ENCODE measurements around the gene GNPTAB. TPM values are rescaled to one million over a fixed set of nuclear protein-coding genes. Genes with fewer than 3 reads are reported as not detected.

GNPTAB gene
- total and polyA plus RNA-seq, 2 donors (not counting 1 experiment from before 2014, with no cell fraction given): 10.4 to 79.4 TPM

DNA sequence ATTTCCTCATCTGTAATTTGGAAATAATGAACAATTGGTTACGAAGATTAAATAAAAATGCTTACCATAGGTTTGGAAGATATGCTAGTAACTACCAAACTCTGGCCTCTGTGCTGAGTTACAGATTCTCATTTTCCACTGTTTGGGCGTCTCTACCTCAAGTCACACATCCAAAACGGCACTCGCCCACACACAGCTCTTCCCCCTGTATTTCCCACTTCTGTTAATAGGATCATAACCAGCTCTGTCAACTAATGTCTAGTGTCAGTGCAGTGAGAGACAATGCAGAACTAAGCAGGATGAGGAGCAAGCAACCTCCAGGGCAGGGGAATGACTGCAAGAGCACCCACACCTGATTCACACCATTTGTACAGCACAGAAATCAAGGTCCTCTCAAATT lies 80.6 kb downstream of the GNPTAB start:
- POLR2A ChIA-PET: no interaction called here
- no peak for ATAC-seq (ENCODE audit: low read depth)
- intact Hi-C loops (cut with micrococcal nuclease): no loop called here
- Histone ChIP-seq H3K4me1 (ENCODE audit: control insufficient read depth in 2 of 2, insufficient read depth in 2 of 2, low read length in 2 of 2) (peaks cover 13 to 19% of the 10 kb centered on the region in 2 donors), H3K9ac (ENCODE audit: low read length) (no peak overlapping the region), H4K20me1 (ENCODE audit: control insufficient read depth, insufficient read depth, low read length, poor library complexity, severe bottlenecking) (no peaks in the 10 kb centered on the region), H3K79me2 (ENCODE audit: control insufficient read depth, insufficient read depth, low read length) (no peaks in the 10 kb centered on the region), H3K9me3 (ENCODE audit: control extremely low read depth in 1 of 3, control insufficient read depth in 2 of 3, insufficient read depth in 1 of 3, low read length in 2 of 3) (no peaks in the 10 kb centered on the region), H3K4me2 (replicated peaks; ENCODE audit: low read depth, low read length, poor library complexity, severe bottlenecking) (no peak overlapping the region), H3K27ac (ENCODE audit: low read length in 2 of 2) (no peak overlapping the region), H3K4me3 (ENCODE audit: control extremely low read depth in 1 of 5, extremely low read depth in 1 of 5, insufficient read depth in 1 of 5, low read depth in 2 of 5, low read length in 4 of 5) (no peak overlapping the region), H2AFZ (ENCODE audit: insufficient read depth, low read depth, low read length, poor library complexity, severe bottlenecking) (no peak overlapping the region), H3K27me3 (replicated peaks in 1 of 4; ENCODE audit: control extremely low read depth in 1 of 4, control insufficient read depth in 3 of 4, insufficient read depth in 4 of 4, low read length in 3 of 4) (no peaks in the 10 kb centered on the region), H3K36me3 (replicated peaks in 1 of 2; ENCODE audit: control extremely low read depth in 1 of 2, control insufficient read depth in 1 of 2, extremely low read depth in 1 of 2, insufficient read depth in 2 of 2, low read length in 1 of 2) (peaks cover 21 to 31% of the 10 kb centered on the region in 2 experiments)
- CTCF ChIA-PET: no interaction called here
- Mint-ChIP-seq H3K4me3 (no peak overlapping the region), H3K27me3 (no peaks in the 10 kb centered on the region), H3K27ac (peak overlapping the region; percentile 48), H3K9me3 (ENCODE audit: insufficient read depth) (no peaks in the 10 kb centered on the region), H3K4me1 (peaks cover 38% of the 10 kb centered on the region)
- no peak for DNase-seq
- WGBS (ENCODE audit: insufficient coverage): no CpG with 5 or more reads among the region's 4 CpGs
- TF ChIP-seq CTCF (IDR thresholded peaks at IDR 0.05) (no peak), EZH2 (IDR thresholded peaks at IDR 0.05; ENCODE audit: borderline replicate concordance, insufficient read depth, low read depth, low read length, poor library complexity, severe bottlenecking) (no peak)

GRCh38 chr12:101749657-101750056 lies 81.1 kb downstream of the GNPTAB start:
- Histone ChIP-seq H4K20me1 (ENCODE audit: control insufficient read depth, insufficient read depth, low read length, poor library complexity, severe bottlenecking) (no peaks in the 10 kb centered on the region), H3K9ac (ENCODE audit: low read length) (no peak overlapping the region), H3K4me1 (ENCODE audit: control insufficient read depth in 2 of 2, insufficient read depth in 2 of 2, low read length in 2 of 2) (peaks cover 16 to 24% of the 10 kb centered on the region in 2 donors), H3K9me3 (ENCODE audit: control extremely low read depth in 1 of 3, control insufficient read depth in 2 of 3, insufficient read depth in 1 of 3, low read length in 2 of 3) (no peaks in the 10 kb centered on the region), H3K36me3 (replicated peaks in 1 of 2; ENCODE audit: control extremely low read depth in 1 of 2, control insufficient read depth in 1 of 2, extremely low read depth in 1 of 2, insufficient read depth in 2 of 2, low read length in 1 of 2) (peaks cover 21 to 31% of the 10 kb centered on the region in 2 experiments), H3K4me2 (replicated peaks; ENCODE audit: low read depth, low read length, poor library complexity, severe bottlenecking) (no peak overlapping the region), H2AFZ (ENCODE audit: insufficient read depth, low read depth, low read length, poor library complexity, severe bottlenecking) (no peak overlapping the region), H3K4me3 (ENCODE audit: control extremely low read depth in 1 of 5, extremely low read depth in 1 of 5, insufficient read depth in 1 of 5, low read depth in 2 of 5, low read length in 4 of 5) (no peak overlapping the region), H3K79me2 (ENCODE audit: control insufficient read depth, insufficient read depth, low read length) (no peaks in the 10 kb centered on the region), H3K27me3 (replicated peaks in 1 of 4; ENCODE audit: control extremely low read depth in 1 of 4, control insufficient read depth in 3 of 4, insufficient read depth in 4 of 4, low read length in 3 of 4) (no peaks in the 10 kb centered on the region), H3K27ac (ENCODE audit: low read length in 2 of 2) (no peak overlapping the region)
- no peaks in the 10 kb centered on the region for H3K27me3 Mint-ChIP-seq
- no peak overlapping the region for H3K4me3 Mint-ChIP-seq
- CTCF ChIA-PET: interaction anchor here (4.5 kb wide), 1 partner anchor 11 kb away, joined by 30 read pairs; no protein-coding TSS in a partner anchor
- ATAC-seq (ENCODE audit: low read depth): no peak
- no peak for TF ChIP-seq EZH2 (IDR thresholded peaks at IDR 0.05; ENCODE audit: borderline replicate concordance, insufficient read depth, low read depth, low read length, poor library complexity, severe bottlenecking)
- TF ChIP-seq CTCF (IDR thresholded peaks at IDR 0.05): no peak
- H3K4me1 Mint-ChIP-seq: peaks cover 43% of the 10 kb centered on the region
- WGBS (ENCODE audit: insufficient coverage): 58% methylated on average over 4 of the region's 4 CpGs
- POLR2A ChIA-PET: interaction anchor here (0.6 kb wide), 1 partner anchor 13 kb away, joined by 14 read pairs; no protein-coding TSS in a partner anchor
- peak overlapping the region; percentile 21 for H3K27ac Mint-ChIP-seq
- intact Hi-C loops (cut with micrococcal nuclease): loop anchor here (10.0 kb wide), 1 partner anchor 1695 kb away; no protein-coding TSS in a partner anchor
- H3K9me3 Mint-ChIP-seq (ENCODE audit: insufficient read depth): no peaks in the 10 kb centered on the region
- DNase-seq: no peak
